IPS-NIHi7 (cell line): ENCODE results near the gene TMSB10.
A peak's percentile ranks its signal among the peaks of the same experiment; 100 is the strongest.
"Not testable (repeated sequence)": the region's sequence is repeated elsewhere in the genome, so short reads cannot be mapped to it uniquely, and the experiment has no call there.

Source experiments
- DNase-seq: peaks from one replicate; pipeline ENCODE4 v3.0.0; 2012; ENCODE audit warnings: mixed read lengths; ENCODE audit errors: extremely low spot score

TMSB10 gene

GRCh38 chr2:84904151-84904550 lies 1.3 kb upstream of the TMSB10 start:
- no peak for DNase-seq

GRCh38 chr2:84904717-84905174 lies 710 bp upstream of the TMSB10 start:
- DNase-seq, result peak; percentile 69

GRCh38 chr2:84906108-84906899 lies 848 bp downstream of the TMSB10 start:
- DNase-seq, result peak; percentile 24

GRCh38 chr2:84906900-84907714 lies 1.7 kb downstream of the TMSB10 start:
- DNase-seq, result peak; percentile 57

- DNase-seq, result no peak
These were observed 3.7 kb downstream of the TMSB10 start for GRCh38 chr2:84908948-84909713.

GRCh38 chr2:84911135-84911678 lies 5.8 kb downstream of the TMSB10 start:
- DNase-seq, result no peak

GRCh38 chr2:84912984-84913383 lies 7.5 kb downstream of the TMSB10 start:
- no peak for DNase-seq

- no peak for DNase-seq
These were observed 8.9 kb downstream of the TMSB10 start for GRCh38 chr2:84914334-84914733.

GRCh38 chr2:84915675-84916074 lies 10.2 kb downstream of the TMSB10 start:
- DNase-seq, result not testable (repeated sequence)

- not testable (repeated sequence) for DNase-seq
These were observed 12.4 kb downstream of the TMSB10 start for GRCh38 chr2:84917821-84918220.

- no peak for DNase-seq
These were observed 13.0 kb downstream of the TMSB10 start for GRCh38 chr2:84918430-84918829.

- DNase-seq, result no peak
These were observed 14.6 kb downstream of the TMSB10 start for GRCh38 chr2:84919885-84920580.

- DNase-seq, result no peak
These were observed 17.6 kb downstream of the TMSB10 start for GRCh38 chr2:84923009-84923408.

- DNase-seq, result no peak
These were observed 19.0 kb downstream of the TMSB10 start for GRCh38 chr2:84924173-84925106.

- no peak for DNase-seq
These were observed 19.9 kb downstream of the TMSB10 start for GRCh38 chr2:84925336-84925723.

GRCh38 chr2:84925724-84926376 lies 20.4 kb downstream of the TMSB10 start:
- DNase-seq, result peak; percentile 82

GRCh38 chr2:84927275-84927627 lies 21.8 kb downstream of the TMSB10 start:
- DNase-seq, result no peak

GRCh38 chr2:84931384-84931821 lies 25.9 kb downstream of the TMSB10 start:
- DNase-seq, result no peak

GRCh38 chr2:84938194-84938879 lies 32.9 kb downstream of the TMSB10 start:
- no peak for DNase-seq
